K562 (cell line): ENCODE data around the gene PRPF8. TPM values are rescaled to one million over a fixed set of nuclear protein-coding genes. Genes with fewer than 3 reads are reported as not detected.

Experiments
- CHD4 ChIP-seq: fragments of 200-600 bp; sonication (generic); IDR thresholded peaks from 3 replicates; pipeline ENCODE4 v1.6.1; 2012; ENCODE audit warnings: low read depth, mild to moderate bottlenecking, mixed read lengths, low read length, inconsistent platforms; ENCODE audit not compliant: insufficient read depth, insufficient replicate concordance, poor library complexity, severe bottlenecking
- CXXC5 ChIP-seq: fragments of 250-450 bp; sonication (Bioruptor Pico); IDR thresholded peaks from 2 replicates; pipeline ENCODE4 v1.8.0; 2022; ENCODE audit warnings: inconsistent platforms, mild to moderate bottlenecking, moderate library complexity
- DLX4 ChIP-seq: fragments of 250-450 bp; sonication (Bioruptor Pico); IDR thresholded peaks from 2 replicates; pipeline ENCODE4 v1.6.1; 2021; ENCODE audit warnings: mild to moderate bottlenecking
- EHMT2 ChIP-seq: fragments of 450-650 bp; IDR thresholded peaks from 2 replicates; pipeline ENCODE4 v1.6.1; 2018; ENCODE audit warnings: antibody characterized with exemption
- ELF1 ChIP-seq: fragments of 200-800 bp; sonication (Bioruptor generic); IDR thresholded peaks from 2 replicates; pipeline ENCODE4 v1.6.1; 2016; ENCODE audit warnings: missing genetic modification characterization, missing compliant biosample characterization
- FOXK2 ChIP-seq, 2 experiments: fragments of 450-650 bp; IDR thresholded peaks in 1 of 2; conservative IDR thresholded peaks in 1 of 2; 2 replicates each; pipeline ENCODE4 v1.6.1; 2016; ENCODE audit warnings: low read depth in 2 of 2, mild to moderate bottlenecking in 1 of 2
- FOXP1 ChIP-seq: sonication (generic); formaldehyde crosslinking; IDR thresholded peaks from 2 replicates; pipeline ENCODE4 v1.8.0; 2022; ENCODE audit warnings: mild to moderate bottlenecking, missing genetic modification reagents
- HCFC1 ChIP-seq: IDR thresholded peaks from 2 replicates; pipeline ENCODE4 v1.6.1; 2012; ENCODE audit warnings: low read depth, low read length, improper control_type of control experiment
- KAT8 ChIP-seq: fragments of 450-650 bp; IDR thresholded peaks from 2 replicates; pipeline ENCODE4 v1.6.1; 2016; ENCODE audit warnings: low read depth, mild to moderate bottlenecking
- KHSRP ChIP-seq: fragments of 450-650 bp; IDR thresholded peaks from 2 replicates; pipeline ENCODE4 v1.6.1; 2017
- MEF2D ChIP-seq: conservative IDR thresholded peaks from 2 replicates; pipeline ENCODE4 v1.6.1; 2016; ENCODE audit warnings: low read depth, missing genetic modification characterization, missing compliant biosample characterization
- MTA1 ChIP-seq: fragments of 450-650 bp; IDR thresholded peaks from 2 replicates; pipeline ENCODE4 v1.6.1; 2017; ENCODE audit warnings: borderline replicate concordance
- MYNN ChIP-seq, 2 experiments: sonication (generic); formaldehyde crosslinking in 1 of 2; IDR thresholded peaks; 2 replicates each; pipeline versions ENCODE4 v1.5.0 to v1.6.1; 2016 to 2020; ENCODE audit warnings: antibody characterized with exemption in 1 of 2, missing genetic modification reagents in 1 of 2
- NFE2 ChIP-seq: IDR thresholded peaks from 2 replicates; pipeline ENCODE4 v1.6.1; 2014; ENCODE audit warnings: antibody characterized with exemption, low read depth
- PCBP1 ChIP-seq: fragments of 200-400 bp; formaldehyde crosslinking; IDR thresholded peaks from 2 replicates; pipeline ENCODE4 v1.6.1; 2018; ENCODE audit warnings: mild to moderate bottlenecking, low read depth, low read length; ENCODE audit not compliant: poor library complexity, severe bottlenecking
- RBM34 ChIP-seq: fragments of 200-400 bp; formaldehyde crosslinking; IDR thresholded peaks from 2 replicates; pipeline ENCODE4 v1.6.1; 2018; ENCODE audit warnings: low read length, borderline replicate concordance; ENCODE audit not compliant: insufficient read depth
- RFX1 ChIP-seq: fragments of 450-650 bp; IDR thresholded peaks from 2 replicates; pipeline ENCODE4 v1.6.1; 2016; ENCODE audit warnings: mild to moderate bottlenecking, moderate library complexity
- SAP30 ChIP-seq: fragments of 200-600 bp; sonication (generic); IDR thresholded peaks from 2 replicates; pipeline ENCODE4 v1.6.1; 2012; ENCODE audit warnings: borderline replicate concordance, low read depth, mild to moderate bottlenecking, moderate library complexity, low read length, control low read depth, inconsistent platforms; ENCODE audit not compliant: insufficient read depth, poor library complexity, severe bottlenecking
- ZNF609 ChIP-seq: sonication (generic); formaldehyde crosslinking; IDR thresholded peaks from 2 replicates; pipeline ENCODE4 v1.8.1; 2023; ENCODE audit warnings: missing genetic modification reagents, mild to moderate bottlenecking, borderline replicate concordance
- ZNF778 ChIP-seq: fragments of 450-650 bp; formaldehyde crosslinking; IDR thresholded peaks from 2 replicates; pipeline ENCODE4 v1.4.0; 2020; ENCODE audit warnings: mild to moderate bottlenecking, moderate library complexity
- polyA plus RNA-seq, 8 experiments: library from polyadenylated mRNA; depleted of rRNA in 4 of 8; stranded (reverse) in 5 of 8; unstranded in 3 of 8; fragments of >200 nt; fragmentation: Nextera tagmentation in 2 of 8; fragmentation: Illumina TruSeq in 1 of 8; extraction: Ambion mirVana in 2 of 8; extraction: Trizol in 1 of 8; gene quantifications; 2 replicates each; pipeline versions ENCODE4 v1.2.1 to v1.2.3, GENCODE V29; 2011 to 2014; ENCODE audit warnings: inconsistent platforms in 1 of 8, missing spikeins in 1 of 8
- total RNA-seq, 7 experiments: library from RNA; depleted of rRNA in 6 of 7; stranded (reverse); fragments of >200 nt in 6 of 7; fragmentation: Illumina TruSeq in 2 of 7; extraction: Trizol in 2 of 7; gene quantifications; 2 replicates each; pipeline versions ENCODE4 v1.2.1 to v1.2.3, GENCODE V29; 2011 to 2021; ENCODE audit warnings: low replicate concordance in 1 of 7
- TF ChIP-seq, protein P1 (sequence below), 2 experiments: fragments of 450-650 bp; IDR thresholded peaks; 2 replicates each; pipeline ENCODE4 v1.6.1; 2016

PRPF8 gene
- total and polyA plus RNA-seq, 9 of the 15 experiments (the other 6 are each of a cell fraction or from before 2014, with no cell fraction given): 64.3 to 294 (median 85.9) TPM

- TF ChIP-seq ZNF609 (CRISPR knock-in tag) (no peak), SAP30 (peak; percentile 64), DLX4 (no peak), RFX1 (no peak), KAT8 (no peak), HCFC1 (peak; percentile 39; the same call in 1 of the 2 replicates), FOXP1 (CRISPR knock-in tag) (no peak), CXXC5 (CRISPR knock-in tag) (peak; percentile 56), NFE2 (peak; percentile 97), MTA1 (no peak), ELF1 (peak; percentile 68), RBM34 (no peak), PCBP1 (no peak), ZNF778 (no peak), MEF2D (tag) (no peak), CHD4 (no peak), KHSRP (no peak), MYNN (IDR thresholded peaks at IDR 0.05) (peak; percentile 86; the same call in 1 of the 2 replicates), MYNN (CRISPR knock-in tag; IDR thresholded peaks at IDR 0.05) (no peak), FOXK2 (conservative IDR thresholded peaks at IDR 0.05 in 1 of 2, IDR thresholded peaks at IDR 0.05 in 1 of 2; ENCODE audit: low read depth in 2 of 2) (peak; percentile 55 to 57; a peak in 2 of 4 replicates), EHMT2 (no peak)
- TF ChIP-seq, protein P1, sequence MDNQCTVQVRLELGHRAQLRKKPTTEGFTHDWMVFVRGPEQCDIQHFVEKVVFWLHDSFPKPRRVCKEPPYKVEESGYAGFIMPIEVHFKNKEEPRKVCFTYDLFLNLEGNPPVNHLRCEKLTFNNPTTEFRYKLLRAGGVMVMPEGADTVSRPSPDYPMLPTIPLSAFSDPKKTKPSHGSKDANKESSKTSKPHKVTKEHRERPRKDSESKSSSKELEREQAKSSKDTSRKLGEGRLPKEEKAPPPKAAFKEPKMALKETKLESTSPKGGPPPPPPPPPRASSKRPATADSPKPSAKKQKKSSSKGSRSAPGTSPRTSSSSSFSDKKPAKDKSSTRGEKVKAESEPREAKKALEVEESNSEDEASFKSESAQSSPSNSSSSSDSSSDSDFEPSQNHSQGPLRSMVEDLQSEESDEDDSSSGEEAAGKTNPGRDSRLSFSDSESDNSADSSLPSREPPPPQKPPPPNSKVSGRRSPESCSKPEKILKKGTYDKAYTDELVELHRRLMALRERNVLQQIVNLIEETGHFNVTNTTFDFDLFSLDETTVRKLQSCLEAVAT (IDR thresholded peaks at IDR 0.05): peak; percentile 13 to 18; a peak in 1 of 4 replicates
These were observed 32.4 kb upstream of the PRPF8 start (continued) for GRCh38 chr17:1716912-1717695.
